Measurements from ENCODE around the gene MORN1.
A peak's percentile ranks its signal among the peaks of the same experiment; 100 is the strongest.

Gene MORN1

DNA sequence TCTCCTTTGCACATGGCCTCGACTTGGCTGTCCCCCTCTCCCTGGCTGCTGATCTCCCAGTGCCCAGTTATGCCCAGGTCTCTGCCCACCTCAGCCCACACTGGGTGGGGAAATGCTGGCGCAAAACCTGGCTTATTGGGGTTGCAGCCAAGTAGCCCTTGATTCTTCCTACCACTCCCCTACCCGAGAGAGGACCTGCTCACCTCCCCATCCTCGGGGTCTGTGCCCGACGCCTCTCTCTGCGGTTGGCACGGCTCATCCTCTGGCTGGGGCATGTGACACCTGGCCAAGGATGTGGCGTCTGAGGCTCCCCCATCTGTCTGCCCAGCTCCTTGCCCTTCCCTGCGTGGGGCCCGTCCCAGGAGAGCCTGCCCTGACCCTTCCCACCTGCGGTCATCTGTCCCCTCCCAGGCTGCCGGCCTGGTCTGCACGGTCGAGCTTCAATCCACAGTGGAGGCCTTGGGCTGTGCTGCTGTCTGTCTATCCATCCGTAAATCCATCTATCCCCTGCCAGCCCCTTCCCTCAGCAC, 27.5 kb upstream of the MORN1 start:
- DNase-seq: no peak

- DNase-seq: no peak
Measured at GRCh38 chr1:2417833-2418225, 26.5 kb upstream of the MORN1 start.

DNA sequence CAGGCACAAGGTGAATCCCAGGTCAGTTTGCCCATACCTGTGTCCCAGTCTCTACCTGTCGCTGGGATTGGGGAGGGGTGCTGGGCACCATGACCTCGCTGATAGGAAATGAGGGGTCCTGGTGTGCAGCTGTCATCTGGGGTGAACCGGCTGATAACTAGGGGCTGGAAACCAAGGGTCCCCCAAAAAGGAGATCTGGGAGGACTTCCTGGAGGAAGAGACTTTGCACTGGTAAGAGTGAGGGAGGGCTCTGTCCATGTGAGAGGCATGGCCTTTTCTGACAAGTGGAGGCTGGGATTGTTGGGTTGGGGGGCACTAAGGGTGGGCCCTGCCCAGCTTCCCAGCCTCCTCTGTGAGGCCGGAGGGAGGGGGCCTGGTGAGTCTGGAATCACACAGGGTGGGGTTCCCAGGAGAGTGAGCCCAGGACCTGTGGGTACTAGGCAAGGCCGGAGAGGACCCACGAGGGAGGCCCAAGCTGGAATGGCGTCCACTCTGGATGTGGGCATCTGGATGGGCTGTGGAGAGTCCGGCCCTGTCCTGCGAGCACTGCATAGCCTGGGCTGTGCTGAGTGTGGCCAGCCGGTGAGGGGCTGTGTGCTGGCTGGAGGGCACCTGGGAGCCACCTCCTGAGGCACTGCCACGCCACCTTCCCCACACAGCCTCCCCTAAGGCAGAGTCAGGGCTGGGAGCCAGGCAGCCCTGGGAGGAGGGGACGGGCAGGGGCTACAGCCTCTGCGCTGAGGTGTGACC, 25.9 kb upstream of the MORN1 start:
- no peak for DNase-seq

GRCh38 chr1:2416403-2416802, 25.0 kb upstream of the MORN1 start:
- no peak for DNase-seq

- DNase-seq: peak; percentile 73
Measured at GRCh38 chr1:2415801-2416208, 24.5 kb upstream of the MORN1 start.

DNA sequence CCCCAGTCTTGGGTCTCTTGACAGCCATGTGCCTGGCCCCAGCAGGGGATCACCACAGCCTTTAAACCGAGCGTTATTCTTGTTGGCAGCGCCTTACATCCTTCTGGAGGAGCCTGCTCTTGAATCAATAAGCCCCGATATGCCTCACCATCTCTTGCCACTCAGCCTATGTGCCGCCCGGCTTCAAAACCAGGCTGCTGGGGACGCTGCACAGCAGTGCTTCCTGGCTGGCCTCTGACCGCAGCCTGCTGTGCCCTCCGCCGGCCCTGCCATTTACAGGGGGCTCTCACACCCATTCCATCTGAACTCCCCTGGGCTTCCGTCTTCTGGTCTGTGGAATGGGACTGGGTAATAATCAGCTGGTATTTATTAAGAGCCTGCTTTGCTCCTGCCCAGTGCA, 24.0 kb upstream of the MORN1 start:
- DNase-seq: no peak

DNA sequence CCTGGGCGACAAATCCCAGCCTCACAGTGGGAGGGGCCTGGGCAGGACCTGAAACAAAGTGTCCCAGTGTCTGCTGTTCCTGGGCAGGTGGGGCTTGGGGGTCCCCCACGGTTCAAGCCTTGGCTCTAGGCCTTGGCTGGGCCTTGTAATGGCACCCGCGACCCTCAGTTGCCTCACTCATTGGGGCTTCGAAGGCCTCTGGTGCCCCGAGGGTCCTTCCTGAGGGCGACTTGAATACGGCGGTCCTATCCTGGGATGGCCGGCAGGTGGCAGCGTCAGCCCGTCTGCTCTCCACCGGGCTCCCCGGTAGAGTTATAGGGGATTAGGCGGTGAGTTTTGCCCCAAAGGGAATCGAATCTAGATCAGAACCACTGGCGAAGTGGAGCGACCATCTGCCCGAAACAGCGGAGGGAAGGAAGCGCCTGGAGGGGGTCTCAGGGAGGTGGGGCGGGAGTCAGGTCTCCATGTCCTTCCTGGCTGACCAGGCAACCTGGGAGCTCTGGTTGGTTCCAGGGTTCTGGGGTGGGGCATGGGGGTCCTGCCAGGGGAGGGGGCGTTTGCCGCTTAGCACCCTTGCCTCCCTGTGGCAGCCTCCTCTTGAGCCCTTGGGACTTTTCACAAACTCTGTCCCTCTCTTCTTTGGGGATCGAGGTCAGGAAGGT, 23.1 kb upstream of the MORN1 start:
- DNase-seq: peak; percentile 88

DNA sequence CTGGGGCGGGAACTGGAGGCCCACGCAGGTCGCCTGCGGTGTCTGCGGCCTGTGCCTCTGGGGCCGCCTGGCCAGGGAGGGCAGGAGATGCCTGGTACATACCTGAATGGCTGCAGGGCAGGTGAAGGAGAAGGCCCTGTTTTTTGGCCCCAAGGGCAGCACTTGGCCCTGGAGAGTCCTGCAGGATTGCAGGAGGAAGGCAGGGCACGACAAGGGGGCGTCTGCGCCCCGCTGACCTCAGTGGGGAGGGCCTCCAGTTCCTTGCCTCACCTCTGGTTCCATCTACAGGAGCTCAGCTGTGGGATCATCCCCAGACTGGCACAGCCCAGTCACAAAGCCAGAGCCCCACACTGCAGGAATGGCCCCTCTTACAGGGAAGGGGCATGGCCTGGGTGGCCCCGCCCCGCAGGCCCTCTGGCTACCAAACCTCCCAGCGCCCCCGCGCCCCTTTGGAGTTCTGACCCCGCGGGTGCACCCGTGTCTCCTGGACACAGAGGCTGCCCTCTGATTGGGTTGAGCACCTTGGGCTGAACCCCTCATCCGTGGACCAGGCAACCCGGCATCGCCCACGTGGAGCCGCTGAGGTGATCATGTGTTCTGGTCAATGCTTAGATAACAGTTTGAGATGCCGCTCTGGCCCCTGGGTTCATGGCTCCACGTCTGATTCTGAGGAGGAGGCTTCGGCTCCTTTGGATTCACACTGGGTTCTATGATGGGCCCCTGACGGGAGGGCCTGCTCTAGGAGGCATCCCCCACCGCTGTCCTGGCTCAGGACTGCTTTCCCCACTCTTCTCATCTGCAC, 22.3 kb upstream of the MORN1 start:
- peak; percentile 73 for DNase-seq

DNA sequence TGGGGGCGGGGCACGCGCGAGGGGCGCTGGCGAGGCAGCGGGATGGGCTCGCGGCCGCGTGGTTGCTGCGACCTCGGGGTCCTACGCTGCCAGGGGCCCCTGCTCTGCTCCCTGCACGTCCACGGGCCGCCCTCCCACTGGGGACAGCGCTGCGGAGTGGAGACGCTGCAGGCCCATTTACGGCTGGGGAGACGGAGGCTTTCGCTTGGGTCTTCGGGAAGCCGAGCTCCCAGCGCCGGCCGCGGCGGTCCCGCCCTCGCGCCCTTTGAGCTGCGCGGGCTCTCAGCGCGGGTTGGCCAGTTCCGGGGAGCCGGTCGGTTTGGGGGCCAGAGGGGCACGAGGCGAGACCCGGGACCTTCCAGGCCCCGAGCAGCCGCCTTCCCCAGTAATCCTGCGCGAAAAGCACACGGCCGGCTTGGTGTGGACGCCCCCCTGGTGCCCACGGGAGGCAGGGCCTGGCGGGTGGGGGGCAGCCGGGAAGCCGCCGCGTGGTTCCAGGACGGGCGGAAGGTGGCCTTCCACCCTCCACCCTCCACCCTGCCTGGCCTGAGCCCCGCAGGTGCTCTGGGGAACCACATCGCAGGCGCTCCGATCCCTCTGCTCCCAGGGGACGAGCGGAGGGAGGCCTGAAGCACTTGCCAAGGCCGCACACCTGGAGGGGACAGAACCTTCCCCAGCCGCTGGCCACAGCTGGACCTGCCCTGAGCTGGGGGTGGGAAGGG, 21.6 kb upstream of the MORN1 start:
- peak; percentile 68 for DNase-seq

GRCh38 chr1:2412395-2412772, 21.0 kb upstream of the MORN1 start, which contains the start of gene PEX10:
PEX10 (minus strand) TSS chr1:2412564; CDS start chr1:2412502, 62 bp downstream.
- DNase-seq: peak; percentile 99

- DNase-seq: no peak
Measured at GRCh38 chr1:2411801-2412394, 20.5 kb upstream of the MORN1 start.

GRCh38 chr1:2409745-2410144, 18.4 kb upstream of the MORN1 start:
- DNase-seq: no peak

DNA sequence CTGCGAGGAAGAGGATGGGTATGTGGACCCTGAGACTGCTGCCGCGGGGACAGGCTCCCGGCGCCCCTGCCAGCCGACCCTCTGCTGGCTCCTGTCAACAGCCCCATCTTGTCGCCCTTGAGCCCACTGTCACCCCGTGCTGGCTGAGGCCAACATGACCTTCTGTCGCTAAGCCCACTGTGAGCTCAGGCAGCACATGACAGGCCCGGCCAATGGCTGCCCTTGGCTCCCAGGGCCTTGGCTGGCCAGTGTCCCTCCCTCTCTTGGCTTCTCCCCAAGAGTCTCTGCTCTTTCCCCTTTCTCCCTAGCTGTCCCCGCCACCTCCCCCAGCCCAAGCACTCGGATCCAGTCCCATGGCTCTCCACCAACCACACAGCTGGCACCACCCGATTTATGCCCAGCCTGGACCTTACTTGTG, 17.5 kb upstream of the MORN1 start:
- no peak for DNase-seq

- no peak for DNase-seq
Measured at GRCh38 chr1:2408456-2408855, 17.1 kb upstream of the MORN1 start.

DNA sequence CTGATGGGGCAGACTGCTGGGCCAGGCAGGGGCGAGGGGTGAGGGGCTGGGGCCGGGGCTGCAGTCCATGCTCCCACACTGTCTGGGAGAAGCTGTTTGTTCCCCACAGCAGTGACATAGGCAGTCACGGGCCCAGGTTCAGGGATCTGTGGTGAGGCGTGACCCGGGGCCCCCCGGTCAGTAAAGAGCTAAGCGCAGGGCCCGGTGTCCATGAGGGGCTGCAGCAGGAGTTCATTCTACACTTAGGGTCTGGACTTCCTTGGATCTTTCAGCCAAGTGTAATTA, 16.6 kb upstream of the MORN1 start:
- DNase-seq: no peak

- no peak for DNase-seq
Measured at GRCh38 chr1:2407166-2407990, 16.0 kb upstream of the MORN1 start.

GRCh38 chr1:2406451-2407041, 15.2 kb upstream of the MORN1 start:
- DNase-seq: no peak

GRCh38 chr1:2405588-2406295, 14.4 kb upstream of the MORN1 start:
- no peak for DNase-seq

DNA sequence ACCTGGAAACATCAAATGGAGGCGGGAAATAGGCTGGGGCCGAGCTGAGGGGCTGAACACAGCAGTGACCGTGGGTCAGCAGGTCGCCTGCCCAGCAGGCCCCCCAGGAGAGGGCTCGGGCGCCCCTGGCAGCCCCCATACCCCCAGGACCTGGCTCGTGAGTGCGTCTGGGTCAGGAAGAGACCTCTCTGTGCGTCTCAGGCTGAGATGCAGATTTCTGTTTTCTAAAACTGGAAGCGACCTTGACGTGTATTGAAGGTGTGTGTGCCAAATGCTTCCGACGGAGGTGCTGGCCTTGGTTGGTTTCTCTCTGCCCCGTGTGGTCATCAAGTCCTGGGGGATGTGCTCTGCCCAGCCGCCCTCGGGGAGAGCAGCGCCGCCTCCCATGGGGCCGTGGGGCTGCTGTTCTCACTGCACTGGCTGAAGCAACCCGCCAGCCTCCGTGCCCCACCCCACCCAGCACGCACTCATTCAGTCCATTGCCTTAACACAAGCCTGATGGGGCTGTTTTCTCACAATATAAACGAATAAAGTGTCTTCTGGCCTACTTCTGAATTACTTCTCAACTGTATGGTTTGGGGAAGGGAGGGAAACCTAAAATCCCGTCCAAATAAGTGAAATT, 13.6 kb upstream of the MORN1 start:
- no peak for DNase-seq

Measured in activated CD8-positive, alpha-beta memory T cell treated with anti-CD3 and anti-CD28 coated beads, Interleukin-2, amount 50 U/mL, for 48 hours (primary cell).